ENCODE measurements around the gene TRIP4.

DNA sequence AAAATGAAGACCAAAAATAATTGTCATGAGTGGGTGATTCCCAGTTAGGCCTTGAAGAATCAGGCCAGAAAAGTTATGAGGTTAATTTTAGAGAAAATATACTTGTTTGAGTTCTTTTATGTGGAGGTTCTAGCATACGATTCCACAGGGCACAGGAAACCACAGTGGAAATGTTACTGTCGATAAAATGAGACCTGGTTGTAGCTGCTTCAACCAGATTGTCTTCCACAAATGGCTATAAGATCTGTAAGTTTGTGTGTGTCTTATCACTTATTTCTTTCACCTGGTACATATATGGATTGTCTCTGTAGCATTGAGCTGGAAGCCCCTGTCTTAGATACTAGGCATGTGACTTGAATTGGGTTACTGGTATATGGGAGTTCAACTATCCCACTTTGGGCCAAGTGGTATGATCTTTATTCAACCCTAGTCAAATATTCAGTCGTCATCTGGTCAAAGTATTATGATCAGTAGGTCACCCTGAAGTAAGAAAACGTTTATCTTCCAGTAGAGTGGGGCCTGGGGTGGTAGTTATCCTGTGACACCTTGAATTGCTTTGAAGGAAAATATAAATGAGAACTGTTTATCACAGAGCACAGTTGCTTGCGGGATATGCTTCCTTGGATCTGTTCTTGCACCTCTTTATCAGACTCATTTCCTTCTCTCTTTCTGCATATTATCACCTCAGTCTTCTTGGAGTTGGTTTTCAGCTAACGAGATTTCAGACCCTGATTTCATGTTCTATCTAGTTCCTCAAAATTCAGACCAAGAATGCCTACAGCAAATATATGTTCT lies 51.2 kb downstream of the TRIP4 start:
- TF ChIP-seq, protein P1, sequence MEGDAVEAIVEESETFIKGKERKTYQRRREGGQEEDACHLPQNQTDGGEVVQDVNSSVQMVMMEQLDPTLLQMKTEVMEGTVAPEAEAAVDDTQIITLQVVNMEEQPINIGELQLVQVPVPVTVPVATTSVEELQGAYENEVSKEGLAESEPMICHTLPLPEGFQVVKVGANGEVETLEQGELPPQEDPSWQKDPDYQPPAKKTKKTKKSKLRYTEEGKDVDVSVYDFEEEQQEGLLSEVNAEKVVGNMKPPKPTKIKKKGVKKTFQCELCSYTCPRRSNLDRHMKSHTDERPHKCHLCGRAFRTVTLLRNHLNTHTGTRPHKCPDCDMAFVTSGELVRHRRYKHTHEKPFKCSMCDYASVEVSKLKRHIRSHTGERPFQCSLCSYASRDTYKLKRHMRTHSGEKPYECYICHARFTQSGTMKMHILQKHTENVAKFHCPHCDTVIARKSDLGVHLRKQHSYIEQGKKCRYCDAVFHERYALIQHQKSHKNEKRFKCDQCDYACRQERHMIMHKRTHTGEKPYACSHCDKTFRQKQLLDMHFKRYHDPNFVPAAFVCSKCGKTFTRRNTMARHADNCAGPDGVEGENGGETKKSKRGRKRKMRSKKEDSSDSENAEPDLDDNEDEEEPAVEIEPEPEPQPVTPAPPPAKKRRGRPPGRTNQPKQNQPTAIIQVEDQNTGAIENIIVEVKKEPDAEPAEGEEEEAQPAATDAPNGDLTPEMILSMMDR (conservative IDR thresholded peaks at IDR 0.05) = no peak
- no peak for TF ChIP-seq EZH2 (IDR thresholded peaks at IDR 0.05; ENCODE audit: low read depth)
